H1 (cell line): Measurements from ENCODE around the gene CILP. TPM values are rescaled to one million over a fixed set of nuclear protein-coding genes. Genes with fewer than 3 reads are reported as not detected.

Experiments used
- CTCF ChIA-PET: fragments of 300-600 bp; sonication (Branson Sonifier 250); formaldehyde crosslinking; loops from one replicate; lab custom pipeline; 2021; ENCODE audit not compliant: partially characterized antibody; lab: Charles Lee
- POLR2A ChIA-PET: fragments of 300-600 bp; sonication (Branson Sonifier 250); formaldehyde crosslinking; loops from one replicate; lab custom pipeline; 2021; ENCODE audit warnings: inconsistent platforms; ENCODE audit not compliant: partially characterized antibody; lab: Charles Lee
- DNase-seq, 2 experiments: peaks; one replicate each; pipeline versions ENCODE4 v3.0.0 to v3.0.0-alpha.2; 2010 to 2022; ENCODE audit warnings: low spot score in 2 of 2, low read depth in 1 of 2, mixed read lengths in 1 of 2
- FAIRE-seq: peaks from 2 replicates; lab custom pipeline; 2011; peaks lifted over from hg19 to GRCh38; lab: Jason Lieb, UNC
- H2AFZ ChIP-seq: 2 replicates; pipeline ENCODE4 v1.8.1; 2012; ENCODE audit warnings: low read length, inconsistent platforms
- H2AK5ac ChIP-seq: 2 replicates; pipeline ENCODE4 v1.6.1; 2013; ENCODE audit warnings: low read depth, low read length
- H2BK120ac ChIP-seq: replicated peaks from 2 replicates; pipeline ENCODE3; 2013; ENCODE audit warnings: low read depth, low read length, inconsistent platforms
- H2BK12ac ChIP-seq: 2 replicates; pipeline ENCODE4 v1.6.1; 2013; ENCODE audit warnings: low read depth, low read length
- H2BK15ac ChIP-seq: 2 replicates; pipeline ENCODE4 v1.6.1; 2013; ENCODE audit warnings: low read length
- H2BK20ac ChIP-seq: 2 replicates; pipeline ENCODE4 v1.6.1; 2013; ENCODE audit warnings: low read length
- H2BK5ac ChIP-seq: 2 replicates; pipeline ENCODE4 v1.6.1; 2013; ENCODE audit warnings: low read depth, low read length
- H3K14ac ChIP-seq: 2 replicates; pipeline ENCODE4 v1.6.1; 2013; ENCODE audit warnings: inconsistent platforms; ENCODE audit not compliant: insufficient read length
- H3K18ac ChIP-seq: 2 replicates; pipeline ENCODE4 v1.6.1; 2013; ENCODE audit warnings: low read length; ENCODE audit errors: extremely low read depth
- H3K23ac ChIP-seq: 2 replicates; pipeline ENCODE4 v1.6.1; 2013; ENCODE audit warnings: inconsistent platforms; ENCODE audit not compliant: insufficient read length
- H3K23me2 ChIP-seq: 2 replicates; pipeline ENCODE4 v1.6.1; 2013; ENCODE audit warnings: low read depth, low read length
- H3K27ac ChIP-seq: 2 replicates; pipeline ENCODE4 v1.6.1; 2011; ENCODE audit warnings: low read depth, low read length, inconsistent platforms
- H3K27me3 ChIP-seq, 4 experiments: replicated peaks in 1 of 4; 1 replicate in 1 of 4; 2 replicates in 3 of 4; pipeline versions ENCODE4 v1.6.1 to v1.8.1; 2011 to 2013; ENCODE audit warnings: low read length in 3 of 4, mild to moderate bottlenecking in 3 of 4, inconsistent platforms in 2 of 4, mixed read lengths in 2 of 4, moderate library complexity in 1 of 4; ENCODE audit not compliant: control insufficient read depth in 3 of 4, insufficient read depth in 3 of 4; ENCODE audit errors: extremely low read depth in 1 of 4
- H3K36me3 ChIP-seq, 4 experiments: 2 replicates each; pipeline versions ENCODE4 v1.6.1 to v1.8.1; 2011 to 2013; ENCODE audit warnings: mild to moderate bottlenecking in 4 of 4, low read length in 3 of 4, moderate library complexity in 2 of 4, control low read depth in 1 of 4, inconsistent platforms in 1 of 4; ENCODE audit not compliant: insufficient read depth in 4 of 4, control insufficient read depth in 2 of 4
- H3K4ac ChIP-seq: replicated peaks from 2 replicates; pipeline ENCODE3; 2013; ENCODE audit warnings: low read length, low read depth, mixed read lengths, inconsistent platforms; ENCODE audit not compliant: insufficient read length
- H3K4me1 ChIP-seq, 4 experiments: replicated peaks in 1 of 4; 1 replicate in 1 of 4; 2 replicates in 3 of 4; pipeline versions ENCODE4 v1.6.1 to v1.8.1; 2011 to 2013; ENCODE audit warnings: low read length in 3 of 4, inconsistent platforms in 2 of 4, mixed read lengths in 1 of 4; ENCODE audit not compliant: insufficient read depth in 4 of 4, control insufficient read depth in 3 of 4
- H3K4me2 ChIP-seq, 2 experiments: 2 replicates each; pipeline versions ENCODE4 v1.6.1 to v1.8.1; 2011 to 2013; ENCODE audit warnings: low read depth in 2 of 2, low read length in 2 of 2, control low read depth in 1 of 2, inconsistent platforms in 1 of 2, mild to moderate bottlenecking in 1 of 2; ENCODE audit not compliant: insufficient read depth in 1 of 2
- H3K4me3 ChIP-seq, 4 experiments: fragments of 200-600, 300-600 bp in 1 of 4; sonication (generic), shearing (Covaris generic), sonication (Bioruptor Twin) in 1 of 4; 2 replicates each; pipeline versions ENCODE4 v1.5.1 to v1.8.1; 2011 to 2016; ENCODE audit warnings: low read length in 4 of 4, low read depth in 3 of 4, control low read depth in 2 of 4, inconsistent platforms in 2 of 4, mild to moderate bottlenecking in 2 of 4, mixed read lengths in 1 of 4, moderate library complexity in 1 of 4; ENCODE audit not compliant: insufficient read depth in 2 of 4; ENCODE audit errors: extremely low read depth in 1 of 4
- H3K56ac ChIP-seq: replicated peaks from 2 replicates; pipeline ENCODE3; 2013; ENCODE audit warnings: low read depth, mild to moderate bottlenecking, mixed read lengths, low read length, inconsistent platforms; ENCODE audit not compliant: insufficient read length
- H3K79me1 ChIP-seq: 2 replicates; pipeline ENCODE4 v1.6.1; 2013; ENCODE audit warnings: low read depth, low read length, control low read depth
- H3K79me2 ChIP-seq, 2 experiments: 2 replicates each; pipeline versions ENCODE4 v1.6.1 to v1.8.1; 2012 to 2013; ENCODE audit warnings: low read length in 2 of 2, mild to moderate bottlenecking in 2 of 2, inconsistent platforms in 1 of 2; ENCODE audit not compliant: insufficient read depth in 2 of 2, control insufficient read depth in 1 of 2
- H3K9ac ChIP-seq, 4 experiments: replicated peaks in 1 of 4; 1 replicate in 1 of 4; 2 replicates in 3 of 4; pipeline versions ENCODE4 v1.6.1 to v1.8.1; 2011 to 2013; ENCODE audit warnings: low read depth in 3 of 4, low read length in 3 of 4, control low read depth in 2 of 4, mild to moderate bottlenecking in 2 of 4, moderate library complexity in 2 of 4, inconsistent platforms in 1 of 4; ENCODE audit errors: extremely low read depth in 1 of 4
- H3K9me3 ChIP-seq, 2 experiments: 2 replicates each; pipeline versions ENCODE4 v1.6.1 to v1.8.1; 2012 to 2013; ENCODE audit warnings: mild to moderate bottlenecking in 2 of 2, moderate library complexity in 2 of 2, control low read depth in 1 of 2, inconsistent platforms in 1 of 2, low read depth in 1 of 2, low read length in 1 of 2, mixed read lengths in 1 of 2; ENCODE audit not compliant: insufficient read depth in 2 of 2
- H4K20me1 ChIP-seq, 2 experiments: replicated peaks in 1 of 2; 2 replicates each; pipeline versions ENCODE3 to v1.8.1; 2011 to 2013; ENCODE audit warnings: inconsistent platforms in 2 of 2, low read length in 2 of 2, mild to moderate bottlenecking in 1 of 2; ENCODE audit not compliant: insufficient read depth in 2 of 2, control insufficient read depth in 1 of 2
- H4K5ac ChIP-seq: 2 replicates; pipeline ENCODE4 v1.6.1; 2013; ENCODE audit warnings: low read length, low read depth, mixed read lengths, inconsistent platforms; ENCODE audit not compliant: insufficient read length
- H4K8ac ChIP-seq: 2 replicates; pipeline ENCODE4 v1.8.0; 2013; ENCODE audit warnings: mild to moderate bottlenecking, moderate library complexity, low read length, inconsistent platforms; ENCODE audit not compliant: insufficient read depth; ENCODE audit errors: extremely low read depth
- H4K91ac ChIP-seq: replicated peaks from 2 replicates; pipeline ENCODE3; 2013; ENCODE audit warnings: low read length, mixed read lengths, inconsistent platforms; ENCODE audit not compliant: insufficient read length
- EGR1 ChIP-seq: IDR thresholded peaks from 2 replicates; pipeline ENCODE4 v1.6.1; 2011; ENCODE audit warnings: low read depth, low read length, borderline replicate concordance
- TCF12 ChIP-seq: IDR thresholded peaks from 2 replicates; pipeline ENCODE4 v1.6.1; 2011; ENCODE audit warnings: low read depth, mild to moderate bottlenecking, low read length
- WGBS, 2 experiments: shearing (Covaris generic) in 1 of 2; methylation state at CpG; one replicate each; pipeline versions ENCODE4 v1.1.6 to v1.1.7; 2013 to 2015; ENCODE audit warnings: low lambda C conversion rate in 2 of 2, mixed read lengths in 2 of 2, inconsistent platforms in 1 of 2, low coverage in 1 of 2, missing lambda C conversion rate in 1 of 2; ENCODE audit not compliant: insufficient replicate concordance in 2 of 2, insufficient coverage in 1 of 2, insufficient read length in 1 of 2; ENCODE audit errors: extremely low coverage in 1 of 2, missing lambda C conversion rate in 1 of 2; 5-methylcytosine and 5-hydroxymethylcytosine counted together
- polyA plus RNA-seq, 7 experiments: library from polyadenylated mRNA; depleted of rRNA in 3 of 7; stranded (reverse) in 5 of 7; unstranded in 2 of 7; fragments of >200 nt in 5 of 7; fragments of 200-250 nt in 2 of 7; gene quantifications; 1 replicate in 5 of 7; 2 replicates in 1 of 7; 4 replicates in 1 of 7; pipeline versions ENCODE4 v1.2.1 to v1.2.3, GENCODE V29; 2011 to 2013; ENCODE audit warnings: missing spikeins in 2 of 7, mixed read lengths in 2 of 7
- total RNA-seq: library from RNA; stranded (reverse); fragmentation: NEBNext Ultra II Directional; extraction: Animal tissue kit (Norgen Biotek cat#: 25700); gene quantifications from 2 replicates; pipeline ENCODE4 v1.2.1, GENCODE V29; 2021

The CILP gene
- total and polyA plus RNA-seq, 2 of the 8 experiments (the other 6 are each of a cell fraction or from before 2014, with no cell fraction given) = 0.02 TPM; not detected in 1

DNA sequence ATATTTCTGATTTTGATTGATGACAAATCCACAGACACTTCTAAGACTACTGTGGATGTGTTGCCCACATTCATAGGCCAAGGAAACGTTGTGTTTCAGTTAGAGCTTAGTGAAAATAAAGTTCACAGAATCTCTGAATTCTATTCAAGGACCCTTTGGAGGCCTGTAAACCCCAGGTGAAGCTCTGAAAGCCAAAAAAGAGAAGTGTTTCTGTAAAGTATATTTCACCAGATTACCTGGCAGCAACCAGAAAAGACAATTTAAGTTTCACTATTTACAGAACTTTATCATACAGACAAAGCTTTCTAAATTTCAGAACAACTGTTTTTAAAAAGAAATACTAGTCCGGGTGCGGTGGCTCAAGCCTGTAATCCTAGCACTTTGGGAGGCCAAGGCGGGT lies 28.7 kb downstream of the CILP start:
- TF ChIP-seq EGR1 = no peak
- TF ChIP-seq TCF12 = no peak
- 92% methylated on average over 4 of the region's 4 CpGs; no CpG with 5 or more reads in 1 of the 2 experiments for WGBS, 2 experiments
- H2BK12ac ChIP-seq = no peak overlapping the region
- peaks cover 2 to 19% (median 9%) of the 10 kb centered on the region in 4 experiments; a peak in 6 of 8 replicates for H3K36me3 ChIP-seq
- H3K4me2 ChIP-seq = no peak overlapping the region
- H3K18ac ChIP-seq = no peak overlapping the region
- H3K14ac ChIP-seq = no peak overlapping the region
- H2BK5ac ChIP-seq = no peak overlapping the region
- no peak for FAIRE-seq
- H3K9me3 ChIP-seq = no peaks in the 10 kb centered on the region
- no peak for DNase-seq
- ChIA-PET CTCF (interaction anchor here (0.7 to 1.0 kb wide), 3 partner anchors 10 to 117 kb away, joined by 3 to 4 read pairs (median 3); no protein-coding TSS in a partner anchor), POLR2A (no interaction called here)
- peaks cover 0 to 2% (median 0%) of the 10 kb centered on the region in 4 experiments; a peak in 2 of 7 replicates for H3K4me1 ChIP-seq
- H3K79me2 ChIP-seq = peaks cover 3 to 36% of the 10 kb centered on the region in 2 experiments; a peak in 3 of 4 replicates
- H3K27me3 ChIP-seq = no peaks in the 10 kb centered on the region
- no peak overlapping the region for H2BK120ac ChIP-seq
- H3K56ac ChIP-seq = no peak overlapping the region
- no peak overlapping the region for H3K23ac ChIP-seq
- no peak overlapping the region for H2BK20ac ChIP-seq
- no peak overlapping the region for H2AK5ac ChIP-seq
- H4K20me1 ChIP-seq = peaks cover 0 to 6% of the 10 kb centered on the region in 2 experiments
- no peak overlapping the region for H2AFZ ChIP-seq
- H3K79me1 ChIP-seq = no peaks in the 10 kb centered on the region
- no peak overlapping the region for H3K9ac ChIP-seq
- H3K4me3 ChIP-seq = no peak overlapping the region
- H4K8ac ChIP-seq = no peak overlapping the region; the same call in 1 of the 2 replicates
- no peak overlapping the region for H2BK15ac ChIP-seq
- peaks cover 2% of the 10 kb centered on the region for H3K23me2 ChIP-seq
- no peak overlapping the region for H4K91ac ChIP-seq
- H4K5ac ChIP-seq = no peak overlapping the region
- no peak overlapping the region for H3K4ac ChIP-seq
- no peak overlapping the region for H3K27ac ChIP-seq
